ENCODE results near the gene ZNF169.
"Not testable (repeated sequence)": the region's sequence is repeated elsewhere in the genome, so short reads cannot be mapped to it uniquely, and the experiment has no call there.

ZNF169 gene

DNA sequence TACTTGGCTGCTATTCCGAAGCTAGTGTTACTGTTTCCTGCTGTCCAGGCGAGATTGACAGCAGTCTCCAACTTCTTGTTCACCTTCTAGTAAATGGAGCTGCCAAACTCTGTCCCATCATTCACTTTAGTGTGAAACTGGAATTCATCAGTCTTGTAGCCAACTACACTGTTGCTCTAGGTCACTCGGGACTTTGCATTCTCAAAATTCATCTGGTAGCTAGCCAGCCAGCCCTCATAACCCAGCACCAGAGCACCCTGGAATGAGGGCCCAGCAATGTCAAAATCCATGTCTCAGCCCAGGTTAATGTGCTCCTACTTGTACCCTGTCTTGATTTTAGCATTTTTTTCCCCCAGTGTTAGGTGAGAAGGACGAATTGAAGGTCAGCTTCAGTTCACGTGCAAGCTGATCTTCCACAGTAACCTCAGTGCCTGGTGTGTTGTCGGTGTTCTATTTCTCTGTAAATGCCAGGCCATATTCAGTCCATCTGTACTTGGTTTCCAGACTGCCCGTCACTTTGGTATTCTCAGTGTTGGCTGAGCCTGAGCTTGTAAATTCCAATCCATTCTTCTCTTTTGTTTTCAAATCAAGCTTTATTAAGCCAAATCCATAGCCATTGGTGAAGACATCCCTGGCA is 28.9 kb downstream of the ZNF169 start:
- no peak for DNase-seq

DNA sequence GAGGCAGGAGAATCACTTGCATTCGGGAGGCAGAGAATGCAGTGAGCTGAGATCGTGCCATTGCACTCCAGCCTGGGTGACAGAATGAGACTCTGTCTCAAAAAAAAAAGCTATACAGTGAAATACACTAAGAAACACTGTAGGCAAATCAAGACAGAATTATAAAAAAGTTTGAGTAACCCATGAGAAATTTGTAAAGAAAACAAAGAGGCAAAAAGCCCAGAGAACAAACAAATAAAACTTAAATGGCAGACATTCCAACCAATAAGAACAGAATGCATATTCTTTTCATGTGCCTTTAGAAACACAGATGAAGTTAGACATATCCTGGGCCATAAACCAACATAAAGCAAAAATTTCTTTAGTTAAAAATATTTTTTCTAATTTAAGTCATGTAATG is 30.6 kb downstream of the ZNF169 start:
- no peak for DNase-seq

DNA sequence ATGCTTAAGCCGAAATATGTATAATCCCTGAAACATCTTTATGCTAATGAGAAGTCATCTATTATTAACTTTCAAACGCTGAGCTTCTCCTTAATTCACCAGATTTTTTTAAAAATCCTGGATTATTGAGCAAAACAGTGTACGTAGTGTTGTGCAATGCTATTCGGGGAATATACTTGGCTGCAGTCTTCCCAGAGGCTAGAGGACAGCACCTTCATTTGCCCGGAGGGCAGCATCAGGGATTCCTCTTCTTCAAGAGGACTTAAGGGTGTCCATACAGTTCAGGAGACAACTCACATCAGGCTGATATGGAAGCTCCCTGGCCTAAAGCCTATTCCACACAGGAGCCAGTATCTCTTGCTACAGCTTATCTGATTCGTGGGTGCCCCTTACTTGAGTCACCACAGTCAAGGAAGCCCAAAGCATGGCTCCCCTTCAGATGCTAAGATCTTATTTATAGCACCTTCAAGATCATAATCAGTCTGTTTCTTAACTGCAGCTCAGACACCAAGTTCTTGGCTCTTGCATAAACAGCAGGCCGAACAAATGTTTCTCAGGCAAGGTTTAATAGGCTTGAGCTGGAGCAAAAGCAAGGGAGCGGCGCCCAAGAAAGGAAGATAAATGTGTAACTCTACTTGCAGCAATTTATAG is 40.0 kb downstream of the ZNF169 start:
- DNase-seq: no peak

GRCh38 chr9:94300470-94301301 is 41.6 kb downstream of the ZNF169 start:
- DNase-seq: no peak

DNA sequence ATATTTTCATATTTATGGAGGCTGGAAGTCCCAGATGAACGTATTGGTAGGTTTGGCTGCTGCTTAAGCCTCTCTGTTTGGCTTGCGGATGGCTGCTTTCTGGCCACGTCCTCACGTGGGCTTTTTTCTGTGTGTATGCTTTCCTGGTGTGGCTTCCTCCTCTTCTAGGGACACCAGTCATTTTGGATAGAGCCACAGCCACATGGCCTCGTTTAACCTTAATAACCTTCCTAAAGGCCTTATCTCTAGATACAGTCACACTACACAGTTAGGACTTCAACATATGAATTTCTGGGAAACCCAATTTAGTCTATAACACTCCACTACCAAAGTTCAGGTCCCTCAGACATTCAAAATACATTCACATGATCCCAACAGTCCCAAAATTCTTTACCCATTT is 42.5 kb downstream of the ZNF169 start:
- DNase-seq: no peak

DNA sequence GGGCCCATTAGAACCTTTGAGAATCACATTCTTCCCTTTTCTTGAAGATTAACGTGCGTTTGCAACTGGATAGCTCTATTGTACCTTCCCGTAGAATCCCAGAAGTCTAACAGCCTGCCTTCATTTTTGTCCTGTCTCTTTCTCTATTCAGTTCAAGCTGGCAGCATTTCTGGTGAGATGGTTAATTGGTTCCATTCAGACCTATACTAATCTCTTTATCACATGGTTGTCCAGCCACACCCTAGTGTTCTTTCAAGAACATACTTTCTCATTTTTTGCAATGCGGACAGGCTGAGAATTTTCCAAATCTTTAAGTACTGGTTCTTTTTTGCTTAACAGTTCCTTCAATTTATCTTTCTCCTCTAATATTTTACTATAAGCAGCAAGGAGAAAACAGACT is 43.3 kb downstream of the ZNF169 start:
- DNase-seq: no peak

DNA sequence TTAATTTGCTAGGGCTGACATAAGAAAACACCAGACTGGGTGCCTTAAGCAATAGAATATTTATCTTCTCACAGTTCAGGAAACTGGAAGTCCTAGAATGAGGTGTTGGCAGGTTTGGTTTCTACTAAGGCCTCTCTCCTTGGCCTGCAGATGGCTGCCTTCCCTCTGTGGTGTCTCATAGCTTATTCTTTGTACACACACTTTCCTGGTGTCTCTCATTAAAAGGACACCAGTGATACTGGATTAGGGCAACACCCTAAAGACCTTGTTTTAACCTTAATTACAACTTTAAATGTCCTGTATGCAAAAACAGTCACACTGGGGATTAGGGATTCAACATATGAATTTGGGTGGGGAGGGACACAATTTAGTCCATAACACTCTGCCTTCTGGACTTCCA is 44.2 kb downstream of the ZNF169 start:
- no peak for DNase-seq

DNA sequence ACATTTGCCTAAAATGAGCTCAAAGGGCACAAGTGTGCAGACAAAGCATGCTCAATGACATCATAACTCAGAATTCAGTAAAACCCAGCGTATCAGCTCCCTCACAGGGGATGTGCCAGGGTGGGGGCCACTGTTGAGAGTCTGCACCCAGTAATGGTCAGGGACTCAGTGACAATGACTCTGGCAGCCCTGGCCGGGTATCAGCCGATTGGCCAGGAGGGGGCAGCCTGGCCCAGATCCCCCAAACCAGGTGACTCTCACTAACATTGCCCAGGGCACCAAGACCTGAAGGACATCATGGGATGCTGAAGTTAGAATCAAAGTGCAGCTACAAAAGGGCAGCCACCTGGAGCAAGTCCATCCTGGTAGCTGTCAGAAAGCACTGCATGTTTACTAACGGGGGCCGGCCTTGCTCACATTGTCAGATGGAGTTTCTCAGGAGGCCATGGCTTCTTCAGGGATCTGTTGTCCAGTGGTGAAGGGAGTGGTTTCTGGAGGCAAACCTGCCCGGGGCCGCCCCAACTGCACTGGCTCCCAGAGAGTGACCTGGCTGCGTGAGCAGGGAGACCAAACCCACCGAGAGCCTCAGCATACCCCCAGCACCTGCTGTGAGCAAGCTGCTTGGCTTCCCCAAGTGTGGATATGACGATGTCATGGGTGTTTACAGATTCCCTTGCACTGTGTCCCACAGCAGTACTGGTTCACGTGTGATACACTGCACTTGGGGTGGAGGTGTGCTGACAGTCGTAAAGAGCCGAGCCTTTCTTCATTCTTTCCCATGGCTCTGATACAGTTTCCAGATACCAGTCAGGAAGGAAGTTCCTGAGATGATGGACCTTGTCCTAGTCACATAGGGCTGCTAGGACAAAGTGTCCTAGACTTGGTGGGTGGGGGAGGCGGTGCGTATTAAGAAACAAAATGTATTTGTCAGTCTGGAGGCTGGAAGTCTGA is 56.2 kb downstream of the ZNF169 start:
- not testable (repeated sequence) for DNase-seq

- DNase-seq: not testable (repeated sequence)
Observed at GRCh38 chr9:94316236-94316635, 57.1 kb downstream of the ZNF169 start.

DNA sequence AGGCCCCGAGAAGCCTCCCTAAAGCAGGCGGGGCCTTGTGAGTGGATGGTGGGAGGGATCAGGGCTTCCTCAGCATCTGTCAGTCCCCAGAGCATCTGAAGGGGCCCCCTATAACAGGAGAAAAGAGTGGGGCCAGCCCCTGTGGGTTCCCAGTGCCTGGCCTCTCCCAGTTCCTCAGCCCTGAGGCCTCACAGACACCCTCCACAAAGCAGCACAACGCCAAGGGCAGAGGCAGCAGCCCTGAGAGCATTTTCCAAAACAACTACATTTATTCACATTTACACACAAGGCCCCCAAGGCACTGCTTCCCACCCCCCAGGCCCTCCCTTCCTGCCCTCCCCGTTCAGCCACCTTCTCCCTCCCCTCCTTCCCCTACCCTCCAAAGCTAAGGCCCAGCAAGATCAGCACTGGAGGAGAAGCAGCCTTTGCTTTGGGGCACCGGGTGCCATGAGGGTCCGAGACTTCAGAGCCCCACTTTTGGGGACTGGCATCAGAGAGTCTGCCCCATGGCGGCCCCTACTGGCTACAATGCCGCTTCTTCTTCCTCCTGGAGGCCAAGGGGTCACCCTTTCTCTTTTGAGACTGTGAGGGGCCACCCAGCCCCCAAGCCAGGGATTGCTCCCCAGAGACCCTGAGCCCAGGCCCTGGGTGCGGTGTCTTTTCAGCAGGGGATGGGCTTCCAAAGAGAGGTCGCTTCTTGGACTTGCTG is 59.0 kb downstream of the ZNF169 start:
- not testable (repeated sequence) for DNase-seq

GRCh38 chr9:94322342-94322940 is 63.3 kb downstream of the ZNF169 start:
- not testable (repeated sequence) for DNase-seq

- DNase-seq: not testable (repeated sequence)
Observed at GRCh38 chr9:94323153-94323798, 64.2 kb downstream of the ZNF169 start.

DNA sequence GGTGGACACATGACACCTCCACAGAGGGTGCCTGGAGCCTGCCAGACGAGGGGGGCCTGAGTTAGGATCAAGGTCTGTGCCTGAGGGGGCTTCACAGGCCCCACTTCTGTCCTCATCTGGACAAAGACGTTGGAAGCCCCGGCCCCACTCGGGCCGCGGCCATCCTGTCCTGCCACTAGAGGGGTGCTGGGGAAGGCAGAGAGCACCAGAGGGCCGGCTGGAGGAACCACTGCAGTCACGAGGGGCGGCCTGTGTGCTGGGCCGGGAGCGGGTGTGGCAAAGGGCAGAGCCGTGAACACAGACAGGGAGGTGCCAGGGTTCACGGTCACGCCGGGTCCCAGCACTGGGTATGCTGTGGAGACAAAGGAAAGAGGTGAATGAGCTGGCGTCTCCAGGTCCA is 66.5 kb downstream of the ZNF169 start:
- not testable (repeated sequence) for DNase-seq

GRCh38 chr9:94328544-94328943 is 69.4 kb downstream of the ZNF169 start, which contains the start of gene NUTM2F:
Gene NUTM2F (minus strand): TSS chr9:94328644. CDS start chr9:94328623, 21 bp downstream.
- not testable (repeated sequence) for DNase-seq

GRCh38 chr9:94336445-94336844 is 77.3 kb downstream of the ZNF169 start:
- not testable (repeated sequence) for DNase-seq

DNA sequence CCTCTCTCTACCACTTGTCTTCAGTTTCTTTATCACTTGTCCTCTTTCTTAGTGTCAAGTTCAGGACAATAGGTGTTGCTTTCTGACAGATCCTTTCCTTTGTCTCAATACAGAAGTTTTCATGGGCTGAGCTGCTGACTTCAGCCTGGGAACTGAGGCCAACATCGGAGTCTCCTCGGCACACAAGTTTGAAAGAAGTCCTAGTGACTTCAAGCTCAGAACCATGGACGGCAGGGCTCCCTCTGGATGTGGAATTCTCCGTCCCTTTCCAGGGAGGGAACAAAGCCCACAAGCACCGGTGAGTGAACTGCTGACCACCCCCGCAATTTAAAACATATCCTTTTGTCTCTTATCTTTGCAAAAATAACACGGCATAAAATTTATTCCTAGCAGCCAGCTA is 79.6 kb downstream of the ZNF169 start:
- not testable (repeated sequence) for DNase-seq

- not testable (repeated sequence) for DNase-seq
Observed at GRCh38 chr9:94339657-94340056, 80.6 kb downstream of the ZNF169 start.

GRCh38 chr9:94340750-94341149 is 81.7 kb downstream of the ZNF169 start:
- DNase-seq: not testable (repeated sequence)

GRCh38 chr9:94341703-94342102 is 82.6 kb downstream of the ZNF169 start:
- DNase-seq: not testable (repeated sequence)

- DNase-seq: not testable (repeated sequence)
Observed at GRCh38 chr9:94347451-94347850, 88.4 kb downstream of the ZNF169 start.

DNA sequence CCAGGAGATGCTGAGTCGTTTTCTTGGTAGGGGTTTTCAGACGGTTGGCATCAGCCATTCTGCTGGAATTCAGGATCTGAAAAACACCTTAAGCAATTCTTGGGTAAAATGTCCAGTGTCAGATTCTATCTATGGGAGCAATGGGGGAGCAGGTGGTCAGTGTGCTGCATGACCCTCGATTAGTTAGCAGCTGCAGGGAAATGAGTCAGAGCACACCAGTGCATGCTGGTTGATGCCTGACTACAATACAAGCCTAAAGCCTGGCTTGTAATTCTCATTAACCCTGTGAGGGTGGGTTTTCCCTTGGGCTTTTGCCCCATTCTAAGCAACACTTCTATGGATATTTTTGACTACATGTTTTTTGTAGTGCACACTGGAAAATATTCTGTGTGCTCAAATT is 89.7 kb downstream of the ZNF169 start:
- not testable (repeated sequence) for DNase-seq
